Endodermal cell (in vitro differentiated cells): ENCODE data around the gene SDR9C7. TPM values are rescaled to one million over a fixed set of nuclear protein-coding genes. Genes with fewer than 3 reads are reported as not detected.
A peak's percentile ranks its signal among the peaks of the same experiment; 100 is the strongest.

ENCODE experiments used
- DNase-seq: peaks from one replicate; pipeline ENCODE4 v3.0.0-alpha.2; 2017
- H3K27ac ChIP-seq: 2 replicates; pipeline ENCODE4 v1.5.1; 2013; ENCODE audit warnings: mild to moderate bottlenecking, low read depth, low read length, moderate library complexity
- H3K27me3 ChIP-seq: 2 replicates; pipeline ENCODE4 v1.6.1; 2013; ENCODE audit warnings: mild to moderate bottlenecking, low read length, moderate library complexity; ENCODE audit not compliant: insufficient read depth, control insufficient read depth, poor library complexity, severe bottlenecking
- H3K36me3 ChIP-seq: 2 replicates; pipeline ENCODE4 v1.7.0; 2013; ENCODE audit warnings: mild to moderate bottlenecking, low read length, moderate library complexity; ENCODE audit not compliant: control insufficient read depth, insufficient read depth
- H3K4me1 ChIP-seq: one replicate; pipeline ENCODE4 v1.7.0; 2013; ENCODE audit warnings: low read length; ENCODE audit not compliant: control insufficient read depth, insufficient read depth
- H3K4me3 ChIP-seq: 2 replicates; pipeline ENCODE4 v1.5.1; 2013; ENCODE audit warnings: mild to moderate bottlenecking, low read length, moderate library complexity
- H3K9ac ChIP-seq: 2 replicates; pipeline ENCODE4 v1.6.1; 2013; ENCODE audit warnings: mild to moderate bottlenecking, low read length, moderate library complexity; ENCODE audit not compliant: poor library complexity, severe bottlenecking; ENCODE audit errors: extremely low read depth
- H3K9me3 ChIP-seq: 2 replicates; pipeline ENCODE4 v1.6.1; 2013; ENCODE audit warnings: mild to moderate bottlenecking, low read length, moderate library complexity; ENCODE audit not compliant: control insufficient read depth
- H3K27ac Mint-ChIP-seq: 2 replicates; pipeline ENCODE4 v1.8.0; 2020; ENCODE audit warnings: mixed read lengths
- H3K27me3 Mint-ChIP-seq: 2 replicates; pipeline ENCODE4 v1.8.0; 2021; ENCODE audit warnings: mild to moderate bottlenecking, mixed read lengths; ENCODE audit not compliant: insufficient read depth
- H3K36me3 Mint-ChIP-seq: 2 replicates; pipeline ENCODE4 v1.8.0; 2020; ENCODE audit warnings: low read depth, mixed read lengths
- H3K4me1 Mint-ChIP-seq: 2 replicates; pipeline ENCODE4 v1.8.0; 2020; ENCODE audit warnings: mixed read lengths
- H3K4me3 Mint-ChIP-seq: 2 replicates; pipeline ENCODE4 v1.8.0; 2020; ENCODE audit warnings: mild to moderate bottlenecking, moderate library complexity, mixed read lengths
- H3K9me3 Mint-ChIP-seq: 2 replicates; pipeline ENCODE4 v1.8.0; 2020; ENCODE audit warnings: mild to moderate bottlenecking, mixed read lengths
- WGBS, 2 experiments: methylation state at CpG; one replicate each; pipeline versions ENCODE4 v1.1.5 to v1.1.7; 2013; ENCODE audit warnings: missing lambda C conversion rate in 2 of 2, mixed read lengths in 1 of 2; ENCODE audit not compliant: insufficient coverage in 1 of 2, insufficient read length in 1 of 2; 5-methylcytosine and 5-hydroxymethylcytosine counted together
- total RNA-seq, 2 donors: library from RNA; stranded (reverse); fragmentation: NEBNext Ultra II Directional in 1 of 2; extraction: Animal tissue kit (Norgen Biotek cat#: 25700) in 1 of 2; gene quantifications; 2 replicates in 1 of 2; 3 replicates in 1 of 2; pipeline ENCODE4 v1.2.1, GENCODE V29; 2021
- TF ChIP-seq, protein P1 (sequence below): fragments of 200-600 bp; sonication (generic); conservative IDR thresholded peaks from 2 replicates; pipeline ENCODE4 v1.5.0; 2021; ENCODE audit warnings: antibody characterized with exemption, mild to moderate bottlenecking

The SDR9C7 gene
- total RNA-seq, 2 donors from 2014 or later = not detected

- H3K27me3 ChIP-seq = no peaks in the 10 kb centered on the region
- WGBS, 2 experiments = 75 to 88% methylated on average over 1 of the region's 1 CpG
- TF ChIP-seq, protein P1, sequence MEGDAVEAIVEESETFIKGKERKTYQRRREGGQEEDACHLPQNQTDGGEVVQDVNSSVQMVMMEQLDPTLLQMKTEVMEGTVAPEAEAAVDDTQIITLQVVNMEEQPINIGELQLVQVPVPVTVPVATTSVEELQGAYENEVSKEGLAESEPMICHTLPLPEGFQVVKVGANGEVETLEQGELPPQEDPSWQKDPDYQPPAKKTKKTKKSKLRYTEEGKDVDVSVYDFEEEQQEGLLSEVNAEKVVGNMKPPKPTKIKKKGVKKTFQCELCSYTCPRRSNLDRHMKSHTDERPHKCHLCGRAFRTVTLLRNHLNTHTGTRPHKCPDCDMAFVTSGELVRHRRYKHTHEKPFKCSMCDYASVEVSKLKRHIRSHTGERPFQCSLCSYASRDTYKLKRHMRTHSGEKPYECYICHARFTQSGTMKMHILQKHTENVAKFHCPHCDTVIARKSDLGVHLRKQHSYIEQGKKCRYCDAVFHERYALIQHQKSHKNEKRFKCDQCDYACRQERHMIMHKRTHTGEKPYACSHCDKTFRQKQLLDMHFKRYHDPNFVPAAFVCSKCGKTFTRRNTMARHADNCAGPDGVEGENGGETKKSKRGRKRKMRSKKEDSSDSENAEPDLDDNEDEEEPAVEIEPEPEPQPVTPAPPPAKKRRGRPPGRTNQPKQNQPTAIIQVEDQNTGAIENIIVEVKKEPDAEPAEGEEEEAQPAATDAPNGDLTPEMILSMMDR = no peak
- no peak overlapping the region for H3K9ac ChIP-seq
- H3K9me3 ChIP-seq = peaks cover 66% of the 10 kb centered on the region
- H3K4me3 ChIP-seq = peak overlapping the region; percentile 45
- no peaks in the 10 kb centered on the region for H3K36me3 ChIP-seq
- H3K9me3 Mint-ChIP-seq = peaks cover 69% of the 10 kb centered on the region
- H3K36me3 Mint-ChIP-seq = peaks cover 1% of the 10 kb centered on the region
- H3K4me3 Mint-ChIP-seq = no peak overlapping the region
- no peaks in the 10 kb centered on the region for H3K4me1 Mint-ChIP-seq
- no peaks in the 10 kb centered on the region for H3K4me1 ChIP-seq
- H3K27me3 Mint-ChIP-seq = no peaks in the 10 kb centered on the region
- H3K27ac Mint-ChIP-seq = no peak overlapping the region
- no peak for DNase-seq
- H3K27ac ChIP-seq = peak overlapping the region; percentile 53
Measured at GRCh38 chr12:56877195-56878009, 56.8 kb downstream of the SDR9C7 start.

- TF ChIP-seq, protein P1 = no peak
- DNase-seq = no peak
- 40 to 60% methylated on average over 1 of the region's 1 CpG for WGBS, 2 experiments
- Mint-ChIP-seq H3K4me1 (no peaks in the 10 kb centered on the region), H3K27ac (no peak overlapping the region), H3K9me3 (peaks cover 67% of the 10 kb centered on the region), H3K4me3 (no peak overlapping the region), H3K36me3 (peaks cover 1% of the 10 kb centered on the region), H3K27me3 (peaks cover 4% of the 10 kb centered on the region)
- Histone ChIP-seq H3K27me3 (no peaks in the 10 kb centered on the region), H3K4me1 (no peaks in the 10 kb centered on the region), H3K27ac (no peak overlapping the region), H3K36me3 (no peaks in the 10 kb centered on the region), H3K9ac (no peak overlapping the region), H3K4me3 (peak overlapping the region; percentile 44), H3K9me3 (peaks cover 46% of the 10 kb centered on the region)
Measured at GRCh38 chr12:56874821-56875220, 59.4 kb downstream of the SDR9C7 start.

- no peak overlapping the region for H3K4me3 Mint-ChIP-seq
- Histone ChIP-seq H3K4me3 (no peak overlapping the region), H3K4me1 (no peaks in the 10 kb centered on the region), H3K36me3 (no peaks in the 10 kb centered on the region), H3K27ac (no peak overlapping the region), H3K9me3 (peaks cover 55% of the 10 kb centered on the region), H3K27me3 (no peaks in the 10 kb centered on the region), H3K9ac (no peak overlapping the region)
- H3K27me3 Mint-ChIP-seq = peaks cover 6% of the 10 kb centered on the region
- peaks cover 69% of the 10 kb centered on the region for H3K9me3 Mint-ChIP-seq
- TF ChIP-seq, protein P1 = no peak
- no peak for DNase-seq
- H3K4me1 Mint-ChIP-seq = no peaks in the 10 kb centered on the region
- no peak overlapping the region for H3K27ac Mint-ChIP-seq
- peaks cover 3% of the 10 kb centered on the region for H3K36me3 Mint-ChIP-seq
- no CpG with 5 or more reads among the region's 1 CpG for WGBS, 2 experiments
Measured at GRCh38 chr12:56873382-56873781, 60.8 kb downstream of the SDR9C7 start.

Other genes with a start within 250 kb of the SDR9C7 start
- gene PTGES3, start 246.1 kb downstream of the SDR9C7 start, total RNA-seq = 100 to 1,000 TPM; 275 to 320 TPM
- 100 to 1,000 TPM; 817 to 958 TPM for gene NACA, start 209.1 kb downstream of the SDR9C7 start, total RNA-seq
- gene PRIM1, start 182.1 kb downstream of the SDR9C7 start, total RNA-seq = 10 to 100 TPM; 34.8 to 44.2 TPM
- under 1 TPM; 0.57 to 0.89 TPM for gene HSD17B6, start 171.1 kb downstream of the SDR9C7 start, total RNA-seq
- gene RDH16, start 23.2 kb upstream of the SDR9C7 start, total RNA-seq = 1 to 10 TPM; 1.1 to 3.0 TPM
- 10 to 100 TPM; 22.1 to 25.7 TPM for gene ZBTB39, start 72.1 kb upstream of the SDR9C7 start, total RNA-seq
- 1 to 10 TPM; 1.8 to 5.4 TPM for gene TAC3, start 82.1 kb upstream of the SDR9C7 start, total RNA-seq
- gene MYO1A, start 115.7 kb upstream of the SDR9C7 start, total RNA-seq = 1 to 10 TPM in 1 of 2 donors, under 1 TPM in 1; 0.77 to 1.7 TPM
- 10 to 100 TPM; 36.3 to 52.6 TPM for gene NEMP1, start 144.4 kb upstream of the SDR9C7 start, total RNA-seq
- 10 to 100 TPM; 13.5 to 21.7 TPM for gene NAB2, start 154.7 kb upstream of the SDR9C7 start, total RNA-seq
- 100 to 1,000 TPM in 1 of 2 donors, 10 to 100 TPM in 1; 60.2 to 102 TPM for gene STAT6, start 177.0 kb upstream of the SDR9C7 start, total RNA-seq
- 10 to 100 TPM; 74.5 to 87.7 TPM for gene LRP1, start 194.1 kb upstream of the SDR9C7 start, total RNA-seq
- gene LRP1-AS, start 213.2 kb upstream of the SDR9C7 start, total RNA-seq = not detected